ENCODE measurements around the gene CAMK2B. TPM values are rescaled to one million over a fixed set of nuclear protein-coding genes. Genes with fewer than 3 reads are reported as not detected.

Gene CAMK2B
- total RNA-seq, 5 donors from 2014 or later (not counting 1 experiment from before 2014, with no cell fraction given): 0.35 TPM; not detected in 4

DNA sequence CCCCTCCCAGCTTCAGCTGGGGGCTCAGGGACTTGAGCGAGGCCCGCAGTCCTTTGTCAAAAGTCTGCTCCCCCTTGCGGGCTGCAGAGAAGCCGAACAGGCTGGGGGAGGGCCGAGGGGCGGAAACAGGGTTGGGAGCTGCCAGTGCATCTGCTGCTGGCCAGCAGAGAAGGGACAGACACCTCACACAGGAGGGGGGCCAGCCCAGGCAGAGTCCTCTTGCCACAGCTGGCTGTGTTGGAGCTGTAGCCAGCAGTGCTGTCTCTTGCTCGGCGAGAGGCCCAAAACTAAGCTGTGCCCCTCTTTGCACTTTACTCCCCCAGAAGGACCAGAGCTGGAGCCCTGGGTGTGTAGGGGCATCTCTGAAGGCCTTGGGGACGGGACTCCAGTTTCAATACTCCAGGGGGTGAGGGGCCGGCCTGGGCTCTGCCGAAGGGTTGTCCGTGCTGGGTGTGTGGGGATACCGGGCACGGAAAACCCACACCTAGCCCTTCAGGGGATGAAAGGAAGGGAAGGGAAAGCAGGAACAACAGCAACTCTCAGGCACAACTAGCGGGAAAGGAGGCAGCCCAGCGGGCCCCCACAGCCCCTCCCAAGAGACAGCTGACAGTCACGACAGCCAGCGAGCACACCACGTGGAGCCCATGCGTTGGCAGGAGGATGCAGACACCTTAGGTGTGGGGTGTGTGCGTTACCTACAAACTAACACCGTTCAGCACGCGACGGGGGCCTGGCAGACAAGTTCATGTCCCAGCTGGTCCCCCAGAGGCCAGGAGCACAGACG is 106.8 kb downstream of the CAMK2B start:
- H3K9me3 Mint-ChIP-seq: no peaks in the 10 kb centered on the region
- H3K4me1 ChIP-seq (ENCODE audit: control insufficient read depth in 1 of 2, extremely low read depth in 1 of 2, insufficient read depth in 2 of 2, low read length in 2 of 2): no peaks in the 10 kb centered on the region
- peaks cover 0 to 2% (median 0%) of the 10 kb centered on the region in 3 donors for H3K4me1 Mint-ChIP-seq
- no peaks in the 10 kb centered on the region for H3K36me3 Mint-ChIP-seq
- no peaks in the 10 kb centered on the region for H3K27me3 Mint-ChIP-seq
- ATAC-seq (replicated peaks in 1 of 4) (no peak), DNase-seq (no peak)
- H3K9me3 ChIP-seq: no peaks in the 10 kb centered on the region
- H3K4me3 ChIP-seq (ENCODE audit: control insufficient read depth in 1 of 2, extremely low read depth in 1 of 2, low read length in 1 of 2): no peak overlapping the region
- ChIA-PET POLR2A (interaction anchor here in 1 of 2 donors (0.7 kb wide), 1 partner anchor 509 kb away, joined by 10 read pairs; no protein-coding TSS in a partner anchor), CTCF (no interaction called here)
- H3K27ac Mint-ChIP-seq: no peak overlapping the region
- H3K27ac ChIP-seq (ENCODE audit: low read length): no peak overlapping the region
- H3K27me3 ChIP-seq (replicated peaks in 1 of 2; ENCODE audit: control insufficient read depth in 2 of 2, extremely low read depth in 1 of 2, insufficient read depth in 2 of 2, low read length in 1 of 2): peaks cover 0 to 3% of the 10 kb centered on the region in 2 experiments
- no peak overlapping the region for H3K4me3 Mint-ChIP-seq
- 84% methylated on average over 15 of the region's 26 CpGs for WGBS (ENCODE audit: insufficient coverage)
- H3K36me3 ChIP-seq (ENCODE audit: control insufficient read depth in 2 of 2, extremely low read depth in 1 of 2, insufficient read depth in 1 of 2, low read length in 1 of 2): peaks cover 0 to 7% of the 10 kb centered on the region in 2 donors

DNA sequence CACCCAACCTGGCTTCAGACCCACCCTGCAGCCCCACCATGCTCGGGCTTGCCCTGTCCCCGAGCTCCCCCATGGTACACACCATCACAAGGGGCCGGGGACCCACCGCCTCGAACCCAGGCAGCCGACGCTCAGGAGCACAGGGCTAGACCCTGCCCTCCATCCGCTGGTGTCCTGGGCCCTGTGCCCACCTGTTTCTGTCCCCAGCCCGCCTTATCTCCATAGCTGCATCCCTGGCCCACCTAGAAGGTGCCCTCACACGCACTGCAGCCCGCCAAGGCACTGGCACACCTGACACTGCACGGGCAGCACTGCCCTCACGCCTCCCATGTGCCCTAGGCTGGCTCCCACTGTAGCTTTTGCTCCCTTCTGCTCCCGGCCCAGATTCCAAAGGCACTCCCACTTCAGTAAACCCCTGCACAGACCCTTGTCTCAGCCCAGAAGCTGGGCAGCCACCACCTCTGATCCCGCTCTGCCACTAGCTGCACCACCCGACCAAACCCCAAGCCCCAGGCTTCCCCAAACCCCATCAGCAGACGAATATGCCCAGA is 107.5 kb downstream of the CAMK2B start:
- whole genome bisulfite sequencing (ENCODE audit: insufficient coverage): 78% methylated on average over 16 of the region's 17 CpGs
- Mint-ChIP-seq H3K9me3 (no peaks in the 10 kb centered on the region), H3K36me3 (no peaks in the 10 kb centered on the region), H3K4me1 (peaks cover 0 to 2% (median 0%) of the 10 kb centered on the region in 3 donors), H3K27ac (no peak overlapping the region), H3K4me3 (no peak overlapping the region), H3K27me3 (no peaks in the 10 kb centered on the region)
- ATAC-seq (replicated peaks in 1 of 4) (no peak), DNase-seq (no peak)
- peaks cover 0 to 3% of the 10 kb centered on the region in 2 experiments for H3K27me3 ChIP-seq (replicated peaks in 1 of 2; ENCODE audit: control insufficient read depth in 2 of 2, extremely low read depth in 1 of 2, insufficient read depth in 2 of 2, low read length in 1 of 2)
- POLR2A ChIA-PET: no interaction called here
- peaks cover 0 to 13% of the 10 kb centered on the region in 2 donors for H3K36me3 ChIP-seq (ENCODE audit: control insufficient read depth in 2 of 2, extremely low read depth in 1 of 2, insufficient read depth in 1 of 2, low read length in 1 of 2)
- CTCF ChIA-PET: no interaction called here
- no peak overlapping the region for H3K27ac ChIP-seq (ENCODE audit: low read length)
- H3K4me3 ChIP-seq (ENCODE audit: control insufficient read depth in 1 of 2, extremely low read depth in 1 of 2, low read length in 1 of 2): no peak overlapping the region
- no peaks in the 10 kb centered on the region for H3K9me3 ChIP-seq
- H3K4me1 ChIP-seq (ENCODE audit: control insufficient read depth in 1 of 2, extremely low read depth in 1 of 2, insufficient read depth in 2 of 2, low read length in 2 of 2): no peaks in the 10 kb centered on the region

DNA sequence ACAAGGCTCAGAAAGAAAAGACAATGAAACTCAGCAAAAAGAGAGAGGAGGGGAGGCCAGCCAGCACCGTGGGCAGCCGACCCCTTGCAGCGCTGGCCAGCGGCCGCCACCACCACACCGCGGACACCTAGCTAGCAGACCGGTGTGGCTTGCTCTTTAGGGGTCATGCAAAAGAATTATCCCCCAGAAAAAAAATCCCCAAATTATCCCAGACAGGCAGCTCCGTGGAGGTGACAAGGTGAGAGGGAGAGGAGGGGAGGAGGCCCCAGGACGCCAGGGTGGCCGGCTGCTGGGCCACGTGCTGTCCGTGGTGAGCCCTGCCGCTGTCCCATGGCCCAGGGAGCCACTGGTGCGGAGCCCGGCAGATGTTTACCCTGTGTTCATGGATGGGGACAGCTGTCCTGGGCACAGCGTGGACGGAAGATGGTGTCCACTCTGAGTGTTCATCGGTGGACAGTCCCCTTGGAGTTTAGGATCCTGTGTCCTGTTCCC is 108.1 kb downstream of the CAMK2B start:
- H3K4me1 ChIP-seq (ENCODE audit: control insufficient read depth in 1 of 2, extremely low read depth in 1 of 2, insufficient read depth in 2 of 2, low read length in 2 of 2): no peaks in the 10 kb centered on the region
- H3K4me3 ChIP-seq (ENCODE audit: control insufficient read depth in 1 of 2, extremely low read depth in 1 of 2, low read length in 1 of 2): no peak overlapping the region
- CTCF ChIA-PET: no interaction called here
- H3K9me3 ChIP-seq: no peaks in the 10 kb centered on the region
- peaks cover 0 to 18% of the 10 kb centered on the region in 2 donors for H3K36me3 ChIP-seq (ENCODE audit: control insufficient read depth in 2 of 2, extremely low read depth in 1 of 2, insufficient read depth in 1 of 2, low read length in 1 of 2)
- no peak overlapping the region for H3K27ac ChIP-seq (ENCODE audit: low read length)
- POLR2A ChIA-PET: no interaction called here
- Mint-ChIP-seq H3K9me3 (no peaks in the 10 kb centered on the region), H3K36me3 (peaks cover 3% of the 10 kb centered on the region), H3K4me3 (no peak overlapping the region), H3K27ac (no peak overlapping the region), H3K4me1 (peaks cover 0 to 2% (median 0%) of the 10 kb centered on the region in 3 donors), H3K27me3 (no peaks in the 10 kb centered on the region)
- DNase-seq (no peak), ATAC-seq (replicated peaks in 1 of 4) (no peak)
- H3K27me3 ChIP-seq (replicated peaks in 1 of 2; ENCODE audit: control insufficient read depth in 2 of 2, extremely low read depth in 1 of 2, insufficient read depth in 2 of 2, low read length in 1 of 2): peaks cover 0 to 3% of the 10 kb centered on the region in 2 experiments
- 89% methylated on average over 9 of the region's 19 CpGs for WGBS (ENCODE audit: insufficient coverage)

- H3K27ac Mint-ChIP-seq: peak overlapping the region in 1 of 2 donors; percentile 48
- POLR2A ChIA-PET: no interaction called here
- no peak overlapping the region for H3K4me3 Mint-ChIP-seq
Observed at GRCh38 chr7:44216521-44217222, 108.7 kb downstream of the CAMK2B start.

DNA sequence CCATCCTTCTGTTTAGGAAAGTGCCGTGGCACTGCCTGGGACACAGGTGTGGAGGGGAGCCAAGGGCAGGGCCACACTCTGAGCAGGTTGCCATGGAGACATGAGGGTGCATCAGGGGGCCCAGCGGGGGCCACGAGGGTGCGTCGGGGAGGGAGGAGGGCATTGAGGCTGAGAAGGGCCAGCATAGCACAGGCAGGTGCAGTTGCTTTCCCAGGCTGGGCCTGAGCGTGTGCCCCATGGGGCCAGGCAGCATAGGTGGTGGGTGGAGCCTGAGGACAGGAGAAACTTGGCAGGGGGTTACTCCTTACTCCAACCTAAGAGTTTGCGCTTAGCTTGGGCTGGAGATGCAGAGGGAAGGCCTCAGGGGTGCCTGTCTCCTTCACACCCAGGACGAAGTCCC is 109.4 kb downstream of the CAMK2B start:
- Histone ChIP-seq H3K4me1 (ENCODE audit: control insufficient read depth in 1 of 2, extremely low read depth in 1 of 2, insufficient read depth in 2 of 2, low read length in 2 of 2) (no peaks in the 10 kb centered on the region), H3K9me3 (no peaks in the 10 kb centered on the region), H3K27ac (ENCODE audit: low read length) (no peak overlapping the region), H3K4me3 (ENCODE audit: control insufficient read depth in 1 of 2, extremely low read depth in 1 of 2, low read length in 1 of 2) (no peak overlapping the region), H3K36me3 (ENCODE audit: control insufficient read depth in 2 of 2, extremely low read depth in 1 of 2, insufficient read depth in 1 of 2, low read length in 1 of 2) (peaks cover 4 to 30% of the 10 kb centered on the region in 2 donors), H3K27me3 (replicated peaks in 1 of 2; ENCODE audit: control insufficient read depth in 2 of 2, extremely low read depth in 1 of 2, insufficient read depth in 2 of 2, low read length in 1 of 2) (peaks cover 0 to 3% of the 10 kb centered on the region in 2 experiments)
- H3K36me3 Mint-ChIP-seq: peaks cover 11% of the 10 kb centered on the region
- H3K4me1 Mint-ChIP-seq: peaks cover 0 to 2% (median 0%) of the 10 kb centered on the region in 3 donors
- ChIA-PET POLR2A (no interaction called here), CTCF (no interaction called here)
- WGBS (ENCODE audit: insufficient coverage): 67% methylated on average over 4 of the region's 8 CpGs
- no peak overlapping the region for H3K27ac Mint-ChIP-seq
- H3K9me3 Mint-ChIP-seq: no peaks in the 10 kb centered on the region
- no peaks in the 10 kb centered on the region for H3K27me3 Mint-ChIP-seq
- ATAC-seq (replicated peaks in 1 of 4) (no peak), DNase-seq (no peak)
- no peak overlapping the region for H3K4me3 Mint-ChIP-seq

More at GRCh38 chr7:44216521-44217222, 108.7 kb downstream of the CAMK2B start:
- no peaks in the 10 kb centered on the region for H3K9me3 ChIP-seq
- ATAC-seq (replicated peaks in 1 of 4) (no peak), DNase-seq (no peak)
- no peak overlapping the region for H3K27ac ChIP-seq (ENCODE audit: low read length)
- H3K36me3 Mint-ChIP-seq: peaks cover 6% of the 10 kb centered on the region
- CTCF ChIA-PET: no interaction called here
- H3K27me3 ChIP-seq (replicated peaks in 1 of 2; ENCODE audit: control insufficient read depth in 2 of 2, extremely low read depth in 1 of 2, insufficient read depth in 2 of 2, low read length in 1 of 2): peaks cover 0 to 3% of the 10 kb centered on the region in 2 experiments
- peaks cover 0 to 2% (median 0%) of the 10 kb centered on the region in 3 donors for H3K4me1 Mint-ChIP-seq
- no peaks in the 10 kb centered on the region for H3K4me1 ChIP-seq (ENCODE audit: control insufficient read depth in 1 of 2, extremely low read depth in 1 of 2, insufficient read depth in 2 of 2, low read length in 2 of 2)
- no peaks in the 10 kb centered on the region for H3K9me3 Mint-ChIP-seq
- 93% methylated on average over 7 of the region's 13 CpGs for WGBS (ENCODE audit: insufficient coverage)
- H3K36me3 ChIP-seq (ENCODE audit: control insufficient read depth in 2 of 2, extremely low read depth in 1 of 2, insufficient read depth in 1 of 2, low read length in 1 of 2): peaks cover 3 to 24% of the 10 kb centered on the region in 2 donors
- H3K4me3 ChIP-seq (ENCODE audit: control insufficient read depth in 1 of 2, extremely low read depth in 1 of 2, low read length in 1 of 2): no peak overlapping the region
- no peaks in the 10 kb centered on the region for H3K27me3 Mint-ChIP-seq

- no peak for ATAC-seq (replicated peaks in 1 of 4)
- Histone ChIP-seq H3K27me3 (replicated peaks in 1 of 2; ENCODE audit: control insufficient read depth in 2 of 2, extremely low read depth in 1 of 2, insufficient read depth in 2 of 2, low read length in 1 of 2) (peaks cover 0 to 3% of the 10 kb centered on the region in 2 experiments), H3K4me1 (ENCODE audit: control insufficient read depth in 1 of 2, extremely low read depth in 1 of 2, insufficient read depth in 2 of 2, low read length in 2 of 2) (no peaks in the 10 kb centered on the region), H3K4me3 (ENCODE audit: control insufficient read depth in 1 of 2, extremely low read depth in 1 of 2, low read length in 1 of 2) (no peak overlapping the region), H3K36me3 (ENCODE audit: control insufficient read depth in 2 of 2, extremely low read depth in 1 of 2, insufficient read depth in 1 of 2, low read length in 1 of 2) (peaks cover 4 to 35% of the 10 kb centered on the region in 2 donors), H3K27ac (ENCODE audit: low read length) (no peak overlapping the region), H3K9me3 (no peaks in the 10 kb centered on the region)
- Mint-ChIP-seq H3K9me3 (no peaks in the 10 kb centered on the region), H3K36me3 (peaks cover 11% of the 10 kb centered on the region), H3K4me3 (no peak overlapping the region), H3K27me3 (no peaks in the 10 kb centered on the region), H3K4me1 (peaks cover 0 to 2% (median 0%) of the 10 kb centered on the region in 3 donors), H3K27ac (no peak overlapping the region)
- no peak for DNase-seq
- CTCF ChIA-PET: no interaction called here
- POLR2A ChIA-PET: no interaction called here
- 95% methylated on average over 6 of the region's 7 CpGs for WGBS (ENCODE audit: insufficient coverage)
Observed at GRCh38 chr7:44215531-44215930, 109.9 kb downstream of the CAMK2B start.
